HG03378 (cell line): Measurements from ENCODE around the gene ODF2L.

Source experiments
- ATAC-seq: cut with Tn5 transposase; IDR thresholded peaks from one replicate; pipeline ENCODE4 v1.9.1; 2021; ENCODE audit warnings: mild to moderate bottlenecking, moderate library complexity; ENCODE audit not compliant: unreplicated experiment

The ODF2L gene

DNA sequence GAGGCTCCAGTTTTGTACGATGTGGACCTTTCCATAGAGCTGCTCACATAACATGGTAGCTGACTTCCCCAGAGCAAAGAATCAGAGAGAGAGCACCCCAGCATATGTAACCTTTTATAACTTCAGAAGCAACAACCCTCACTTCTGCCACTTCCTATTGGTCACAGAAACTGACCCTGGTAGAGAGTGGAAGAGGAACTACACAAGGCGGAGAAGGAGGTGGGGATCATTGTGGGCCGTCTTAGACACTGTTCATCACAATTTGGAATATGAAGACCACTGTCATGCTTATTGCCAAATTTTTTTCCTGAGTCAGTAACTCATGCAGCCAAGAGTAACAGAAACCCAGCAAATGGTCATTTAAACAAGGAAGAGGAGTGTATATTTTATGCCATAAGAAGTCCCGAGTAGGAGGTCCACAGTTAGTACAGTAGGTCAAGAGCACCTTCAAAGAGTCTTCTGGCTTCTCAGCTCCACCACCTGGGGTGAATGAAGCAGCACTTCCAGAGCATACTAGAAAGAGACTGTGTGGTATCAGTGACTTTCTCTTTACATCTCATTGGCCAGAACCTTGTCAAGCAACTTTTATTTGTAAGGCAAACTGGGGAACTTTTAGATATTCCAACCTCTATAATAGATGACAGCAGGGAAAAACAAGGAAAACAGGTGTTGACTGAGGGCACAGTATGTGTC lies 71.8 kb downstream of the ODF2L start:
- ATAC-seq, result no peak

DNA sequence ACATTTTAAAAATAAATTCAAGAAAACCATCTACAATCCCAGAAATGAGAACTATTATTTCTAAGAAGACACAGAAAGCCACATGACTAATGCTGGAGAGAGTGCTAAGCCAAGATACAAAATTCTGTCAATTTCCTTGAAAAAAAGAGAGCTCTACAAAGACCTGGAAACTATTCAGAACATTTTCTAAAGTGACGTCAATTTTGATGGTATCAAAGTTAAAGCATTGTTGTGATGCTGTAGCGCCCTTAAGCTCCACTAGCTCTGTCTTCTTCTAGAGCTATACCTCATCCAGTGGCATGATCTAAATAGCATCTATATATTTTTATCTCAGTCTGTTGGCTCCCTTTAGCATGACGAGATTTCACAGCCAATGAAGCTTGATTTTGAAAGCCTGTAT lies 73.9 kb downstream of the ODF2L start:
- ATAC-seq, result no peak

DNA sequence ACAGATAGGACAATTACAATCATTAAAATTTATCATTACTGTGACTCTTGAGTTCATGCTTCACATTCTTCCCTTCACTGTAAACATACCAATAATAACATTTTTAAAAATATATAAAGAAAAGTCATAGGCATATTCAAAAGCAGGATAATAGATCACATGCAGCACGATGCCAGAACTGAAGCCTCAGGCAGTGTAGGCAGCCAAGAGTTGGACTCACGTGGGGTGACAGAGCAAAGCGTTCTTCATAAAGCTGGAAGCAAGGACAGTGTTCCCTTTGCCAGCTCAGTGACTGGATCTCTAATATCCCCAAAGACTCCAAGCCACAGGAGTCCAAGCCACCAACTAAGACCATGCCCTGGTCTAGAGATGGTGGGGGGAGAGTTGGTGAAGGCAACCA lies 77.7 kb downstream of the ODF2L start:
- no peak for ATAC-seq

DNA sequence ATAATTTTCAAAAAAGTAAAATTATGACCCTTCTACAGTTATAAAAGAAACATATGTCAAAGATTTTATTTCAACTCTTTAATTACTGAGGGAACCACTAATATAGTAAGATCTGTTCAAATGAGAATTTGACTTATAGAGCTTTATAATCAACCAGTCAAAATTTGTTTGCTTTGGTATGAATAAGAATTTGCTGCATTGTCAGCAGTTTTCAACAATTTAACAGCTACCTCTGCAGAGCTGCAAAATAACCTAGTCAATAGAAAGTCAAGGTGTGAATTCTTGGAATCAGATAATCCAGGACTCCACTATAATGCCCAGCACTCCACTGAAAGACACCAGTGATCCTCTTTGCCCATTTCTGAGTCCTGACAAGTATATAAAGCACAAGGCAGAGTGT lies 78.2 kb downstream of the ODF2L start:
- ATAC-seq, result no peak

DNA sequence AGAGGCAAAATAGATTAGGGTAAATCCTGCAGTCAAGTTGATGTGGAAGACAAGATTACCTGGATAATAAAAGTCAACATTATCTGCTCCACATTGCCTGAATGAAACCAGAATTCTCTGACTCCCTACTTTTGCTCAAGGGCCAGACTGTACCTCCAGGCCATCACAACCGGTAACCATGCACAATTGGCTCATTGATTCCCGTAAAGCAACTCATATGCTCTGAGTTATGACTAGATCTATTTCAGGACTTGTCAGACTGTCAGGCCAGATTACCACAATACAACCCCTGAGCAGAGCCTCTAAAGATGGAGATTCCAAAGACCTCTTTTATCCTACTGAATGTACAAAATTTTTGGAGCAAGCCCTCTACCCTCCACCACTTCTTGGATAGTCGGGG lies 90.4 kb downstream of the ODF2L start:
- ATAC-seq, result no peak

DNA sequence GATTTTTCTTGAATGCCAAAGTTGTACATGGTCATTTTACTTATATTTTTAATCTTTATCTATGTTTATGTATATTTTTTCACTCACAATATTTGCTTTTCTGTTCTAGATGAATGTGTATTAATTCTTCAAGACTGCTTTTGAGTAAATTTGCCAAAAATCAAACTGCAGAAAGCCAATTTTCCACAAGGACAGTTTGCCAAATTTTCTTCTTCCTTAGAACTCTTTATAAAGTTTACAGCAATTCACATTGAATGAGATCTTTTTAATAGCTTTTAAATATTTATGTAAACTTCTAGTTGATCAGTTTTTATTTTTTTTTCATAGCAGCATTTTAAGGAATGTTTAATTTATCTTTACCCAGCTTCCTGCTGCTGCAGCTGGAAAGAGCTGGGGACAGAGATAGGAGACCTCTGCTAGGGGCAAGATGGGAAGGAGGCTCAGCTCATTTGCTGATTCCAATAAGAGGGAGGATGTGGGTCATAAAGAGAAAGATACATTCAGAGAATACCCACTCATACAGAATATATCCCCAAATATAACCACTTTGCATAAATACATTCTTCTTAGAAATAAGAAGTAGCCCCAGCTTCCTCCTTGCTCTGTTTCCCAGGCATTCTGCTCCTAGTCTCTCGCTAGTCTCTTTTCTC lies 93.0 kb downstream of the ODF2L start:
- ATAC-seq, result no peak
